ENCODE measurements around the gene MAP2K3. TPM values are rescaled to one million over a fixed set of nuclear protein-coding genes. Genes with fewer than 3 reads are reported as not detected.

Gene MAP2K3
- total RNA-seq, 4 donors from 2014 or later, result 15.5 to 23.4 (median 21.3) TPM

GRCh38 chr17:21297026-21297520, 12.6 kb downstream of the MAP2K3 start:
- WGBS, 2 donors, result 74% methylated on average over 10 of the region's 10 CpGs

GRCh38 chr17:21297597-21297996, 13.1 kb downstream of the MAP2K3 start:
- H3K9me3 ChIP-seq, result no peaks in the 10 kb centered on the region
- peaks cover 34 to 36% of the 10 kb centered on the region in 2 donors for H3K36me3 ChIP-seq
- no peak overlapping the region for H3K4me3 ChIP-seq (replicated peaks in 1 of 3)
- TF ChIP-seq POLR2A (IDR thresholded peaks at IDR 0.05), result no peak
- TF ChIP-seq CTCF (IDR thresholded peaks at IDR 0.05), result no peak
- 62 to 66% methylated on average over 8 to 10 of the region's 10 CpGs for WGBS, 2 donors
- intact Hi-C loops (cut with DNase I), result no loop called here
- H3K27ac ChIP-seq, result no peak overlapping the region
- H3K4me1 ChIP-seq, result peaks cover 0 to 10% of the 10 kb centered on the region in 2 donors
- no peaks in the 10 kb centered on the region for H3K27me3 ChIP-seq
- DNase-seq, result no peak

More at GRCh38 chr17:21297026-21297520, 12.6 kb downstream of the MAP2K3 start:
- TF ChIP-seq CTCF (IDR thresholded peaks at IDR 0.05), result no peak
- TF ChIP-seq POLR2A (IDR thresholded peaks at IDR 0.05), result no peak
- H3K36me3 ChIP-seq, result peaks cover 30% of the 10 kb centered on the region in 2 donors
- H3K9me3 ChIP-seq, result no peaks in the 10 kb centered on the region
- peaks cover 0 to 10% of the 10 kb centered on the region in 2 donors for H3K4me1 ChIP-seq
- intact Hi-C loops (cut with DNase I), result no loop called here
- H3K4me3 ChIP-seq (replicated peaks in 1 of 3), result no peak overlapping the region
- no peak overlapping the region for H3K27ac ChIP-seq
- H3K27me3 ChIP-seq, result no peaks in the 10 kb centered on the region
- no peak for DNase-seq

- no peak for DNase-seq
- H3K9me3 ChIP-seq, result no peaks in the 10 kb centered on the region
- no peak overlapping the region for H3K4me3 ChIP-seq (replicated peaks in 1 of 3)
- TF ChIP-seq CTCF (IDR thresholded peaks at IDR 0.05) (no peak), POLR2A (IDR thresholded peaks at IDR 0.05) (no peak)
- no peak overlapping the region for H3K27ac ChIP-seq
- no peaks in the 10 kb centered on the region for H3K27me3 ChIP-seq
- H3K4me1 ChIP-seq, result peaks cover 0 to 10% of the 10 kb centered on the region in 2 donors
- 76 to 81% methylated on average over 21 to 22 of the region's 22 CpGs for WGBS, 2 donors
- H3K36me3 ChIP-seq, result peaks cover 41 to 43% of the 10 kb centered on the region in 2 donors
- intact Hi-C loops (cut with DNase I), result no loop called here
Observed at GRCh38 chr17:21298056-21298982, 13.8 kb downstream of the MAP2K3 start.

GRCh38 chr17:21298983-21299519, 14.5 kb downstream of the MAP2K3 start:
- no peak for DNase-seq
- no peaks in the 10 kb centered on the region for H3K9me3 ChIP-seq
- intact Hi-C loops (cut with DNase I), result no loop called here
- peaks cover 0 to 10% of the 10 kb centered on the region in 2 donors for H3K4me1 ChIP-seq
- TF ChIP-seq CTCF (IDR thresholded peaks at IDR 0.05), result no peak
- TF ChIP-seq POLR2A (IDR thresholded peaks at IDR 0.05), result no peak
- no peak overlapping the region for H3K27ac ChIP-seq
- no peak overlapping the region for H3K4me3 ChIP-seq (replicated peaks in 1 of 3)
- H3K27me3 ChIP-seq, result no peaks in the 10 kb centered on the region
- 54 to 64% methylated on average over 13 of the region's 13 CpGs for WGBS, 2 donors
- H3K36me3 ChIP-seq, result peaks cover 47 to 49% of the 10 kb centered on the region in 2 donors
